ENCODE data around the gene HMGB2.

HMGB2 gene

DNA sequence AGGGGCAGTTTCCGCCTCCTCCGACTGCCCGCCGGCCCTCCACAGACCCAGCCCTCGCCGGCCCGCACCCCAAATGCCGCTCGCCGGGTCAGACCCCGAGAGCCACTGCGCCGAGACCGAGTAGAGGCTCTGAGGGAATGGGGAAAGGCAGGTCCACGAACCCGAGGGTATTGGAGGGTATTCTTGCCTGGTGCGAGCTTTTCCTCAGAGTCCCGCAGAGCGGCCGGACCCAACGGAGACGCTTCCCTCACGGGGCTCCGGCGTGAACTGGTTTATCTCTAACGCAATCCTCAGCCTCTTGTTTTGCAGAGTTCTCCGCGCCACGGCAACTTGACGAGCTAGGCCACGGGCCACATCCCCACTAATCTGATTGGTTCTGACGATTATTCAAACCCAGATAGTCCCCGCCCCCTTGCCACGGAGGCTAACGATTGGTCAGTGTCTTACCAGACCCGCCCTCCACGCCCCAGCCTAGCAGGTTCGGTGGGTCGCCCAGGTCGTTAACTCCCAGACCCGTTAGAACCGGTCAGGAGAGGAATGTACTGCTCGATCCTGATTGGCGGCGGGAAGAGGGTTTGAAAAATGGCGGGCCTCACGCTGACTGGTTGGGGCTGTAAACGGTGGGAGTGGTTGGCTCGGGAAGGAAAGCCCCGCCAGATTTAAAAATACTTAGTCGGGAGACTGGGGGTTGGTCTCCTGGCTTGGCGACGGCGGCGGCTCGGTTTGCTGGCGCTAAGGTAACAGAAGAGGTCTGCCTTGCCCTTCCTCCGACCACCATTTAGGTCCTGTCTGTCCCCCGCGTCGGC is at the start of gene HMGB2:
TSS of gene HMGB2 (minus strand) at position 274 of the 806 bp plus-strand sequence. CDS start 709 bp downstream, outside the sequence.
- peak; percentile 95 for DNase-seq (ENCODE audit: low read depth)

DNA sequence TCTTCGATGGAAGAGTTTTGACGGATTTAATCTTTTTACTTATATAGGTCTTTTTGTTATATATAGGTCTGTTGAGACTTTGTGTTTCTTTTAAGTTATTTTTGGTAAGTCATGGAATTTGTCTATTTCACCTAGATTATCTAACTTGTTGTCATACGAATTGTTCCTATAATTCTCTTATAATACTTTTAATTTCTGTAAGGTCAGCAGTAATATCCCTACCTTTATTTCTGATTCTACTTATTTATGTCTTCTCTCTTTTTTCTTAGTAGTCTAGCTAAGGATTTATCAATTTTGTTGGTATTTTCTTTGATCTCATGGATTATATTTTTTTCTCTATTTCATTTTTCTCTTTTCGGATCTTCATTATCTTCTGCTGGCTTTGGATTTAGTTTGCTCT is 48.2 kb upstream of the HMGB2 start:
- no peak for DNase-seq (ENCODE audit: low read depth)

DNA sequence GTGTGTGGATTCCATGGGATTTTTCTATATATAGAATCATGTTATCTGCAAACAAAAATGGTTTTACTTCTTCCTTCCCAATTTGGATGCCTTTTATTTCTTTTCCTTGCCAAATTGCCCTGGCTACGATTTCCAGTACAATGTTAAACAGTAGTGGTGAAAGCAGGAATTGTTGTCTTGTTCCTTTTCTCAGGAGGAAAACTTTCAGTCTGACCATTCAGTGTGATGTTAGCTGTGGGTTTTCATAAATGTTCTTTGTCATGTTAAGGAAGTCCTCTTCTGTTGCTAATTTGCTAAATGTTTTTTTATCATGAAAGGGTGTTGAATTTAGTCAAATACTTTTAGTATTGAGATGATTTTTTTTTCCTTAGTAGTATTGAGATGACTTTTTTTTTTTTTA is 47.5 kb upstream of the HMGB2 start:
- no peak for DNase-seq (ENCODE audit: low read depth)

DNA sequence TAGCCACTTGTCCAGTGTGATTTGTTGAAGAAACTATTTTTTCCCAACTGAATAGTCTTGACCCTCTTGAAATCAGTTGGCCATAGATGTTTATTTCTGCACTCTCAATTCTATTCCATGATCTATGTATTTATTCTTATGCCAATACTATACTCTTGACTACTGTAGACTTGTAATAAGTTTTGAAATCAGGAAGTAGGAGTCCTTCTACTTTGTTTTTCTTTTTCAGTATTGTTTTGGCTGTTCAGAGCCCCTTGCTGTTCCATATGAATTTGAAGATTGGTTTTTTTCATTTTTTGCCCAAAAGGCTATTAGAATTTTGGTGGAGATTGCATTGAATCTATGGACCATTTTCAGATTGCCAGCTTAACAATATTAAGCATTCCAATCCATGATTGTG is 46.8 kb upstream of the HMGB2 start:
- DNase-seq (ENCODE audit: low read depth) = no peak

DNA sequence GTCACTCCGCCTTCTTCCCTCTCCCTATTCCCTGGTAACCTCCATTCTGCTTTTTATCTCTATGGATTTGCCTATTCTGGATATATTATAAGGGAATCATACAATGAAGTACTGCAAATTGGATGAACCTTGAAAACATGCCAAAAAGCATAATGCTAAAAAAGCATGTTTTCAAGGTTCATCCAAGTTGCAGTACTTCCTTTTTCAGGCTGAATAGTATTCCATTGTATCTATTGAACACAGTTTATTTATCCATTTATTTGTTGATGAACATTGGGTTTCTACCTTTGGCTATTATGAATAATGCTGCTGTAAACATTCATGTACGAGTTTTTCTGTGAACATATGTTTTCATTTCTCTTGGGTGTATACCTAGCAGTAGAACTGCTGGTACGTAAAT is 45.8 kb upstream of the HMGB2 start:
- DNase-seq (ENCODE audit: low read depth) = no peak

DNA sequence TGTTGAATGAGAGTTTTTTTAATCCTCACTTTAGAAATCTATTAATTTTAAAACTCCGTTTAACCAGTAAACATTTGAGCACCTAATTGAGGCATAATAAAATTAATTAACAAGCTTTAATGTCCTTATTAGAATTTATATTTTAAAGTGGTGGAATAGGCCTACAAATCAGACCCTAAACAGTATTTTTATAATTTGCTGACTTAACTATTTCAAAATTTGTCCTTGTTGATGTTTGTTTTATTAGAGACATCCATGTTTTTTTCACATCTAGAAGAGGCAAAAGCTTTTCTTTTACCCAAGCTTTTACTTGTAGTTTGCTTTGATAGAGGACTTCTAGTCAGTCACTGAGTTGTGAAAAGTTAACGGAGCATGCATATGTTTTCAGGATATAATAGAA is 40.4 kb upstream of the HMGB2 start:
- no peak for DNase-seq (ENCODE audit: low read depth)

DNA sequence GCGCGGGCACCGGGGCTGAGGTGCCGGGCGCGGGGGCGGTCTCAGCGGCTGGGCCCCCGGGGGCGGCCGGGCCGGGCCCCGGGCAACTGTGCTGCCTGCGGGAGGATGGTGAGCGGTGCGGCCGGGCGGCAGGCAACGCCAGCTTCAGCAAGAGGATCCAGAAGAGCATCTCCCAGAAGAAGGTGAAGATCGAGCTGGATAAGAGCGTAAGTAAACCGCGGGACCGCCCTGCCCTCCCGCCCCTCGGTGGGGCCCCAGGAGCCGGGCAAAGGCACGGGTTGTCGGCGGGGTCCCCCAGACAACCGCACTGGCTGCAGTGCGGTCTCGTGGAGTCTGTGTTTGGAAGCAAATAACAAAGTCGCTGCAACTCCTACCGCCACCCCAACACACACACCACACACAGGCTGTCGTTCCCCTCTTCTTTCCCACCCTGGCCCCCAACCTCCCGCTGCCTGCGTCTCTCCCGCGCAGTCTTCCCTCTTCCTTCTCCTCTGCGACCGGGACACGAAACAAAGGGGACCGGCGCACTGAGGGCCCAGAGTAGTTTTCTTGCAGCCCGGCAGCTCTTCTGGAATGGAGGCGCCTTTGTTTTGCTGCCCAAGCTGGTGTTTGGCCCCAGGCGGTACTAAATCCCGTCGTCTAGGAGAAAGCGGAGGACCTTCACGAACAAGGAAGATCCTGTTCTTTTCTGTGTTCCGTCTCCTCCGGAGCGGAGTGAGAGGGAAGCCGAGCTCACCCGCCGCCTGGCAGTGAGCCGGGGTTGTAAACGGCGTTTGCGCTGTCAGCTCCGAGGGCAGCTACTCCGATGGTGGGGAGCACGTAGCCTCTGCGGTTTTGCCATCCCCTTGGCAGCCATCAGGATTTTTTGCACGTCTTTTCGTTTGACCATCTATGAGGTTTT is 37.4 kb upstream of the HMGB2 start:
- peak; percentile 38 for DNase-seq (ENCODE audit: low read depth)

DNA sequence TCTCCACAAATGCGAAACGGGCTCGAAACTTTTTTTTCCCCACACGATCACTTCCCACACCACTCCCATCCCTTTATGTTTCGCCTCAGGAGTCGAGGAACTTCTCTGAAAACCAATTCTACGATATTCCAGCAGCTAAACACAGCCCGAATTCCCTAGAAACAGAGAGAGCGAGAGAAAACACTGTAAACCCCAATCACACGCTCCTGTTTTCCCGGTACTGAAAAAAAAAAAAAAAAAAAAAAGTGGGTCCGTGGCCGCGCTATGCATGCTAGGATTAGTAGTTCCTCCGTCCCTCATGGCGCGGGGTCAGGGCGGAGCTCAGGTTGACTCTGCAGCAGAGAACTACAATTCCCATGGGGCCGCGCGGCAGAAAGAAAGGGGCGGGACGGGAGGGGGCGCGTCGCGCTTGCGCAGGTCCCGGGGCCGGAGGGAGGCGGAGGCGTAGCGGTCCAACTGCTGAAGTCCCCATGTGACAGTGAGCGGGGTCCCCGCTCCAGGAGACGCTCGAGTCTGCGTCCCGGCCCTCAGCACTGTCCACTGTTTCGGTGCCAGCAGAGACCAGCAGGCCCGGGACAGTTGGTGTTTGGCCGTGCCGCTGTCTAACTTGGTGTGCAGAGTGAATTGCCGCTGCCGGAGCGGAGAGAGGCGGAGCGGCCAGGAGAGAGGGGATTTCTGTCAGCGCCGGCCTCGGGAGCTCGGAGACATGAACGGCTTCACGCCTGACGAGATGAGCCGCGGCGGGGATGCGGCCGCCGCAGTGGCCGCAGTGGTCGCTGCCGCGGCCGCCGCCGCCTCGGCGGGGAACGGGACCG is 36.5 kb upstream of the HMGB2 start, which contains the start of gene SAP30:
TSS of gene SAP30 (plus strand) at position 478 of the 815 bp plus-strand sequence. CDS start at position 707, 229 bp downstream.
- DNase-seq (ENCODE audit: low read depth) = peak; percentile 83

DNA sequence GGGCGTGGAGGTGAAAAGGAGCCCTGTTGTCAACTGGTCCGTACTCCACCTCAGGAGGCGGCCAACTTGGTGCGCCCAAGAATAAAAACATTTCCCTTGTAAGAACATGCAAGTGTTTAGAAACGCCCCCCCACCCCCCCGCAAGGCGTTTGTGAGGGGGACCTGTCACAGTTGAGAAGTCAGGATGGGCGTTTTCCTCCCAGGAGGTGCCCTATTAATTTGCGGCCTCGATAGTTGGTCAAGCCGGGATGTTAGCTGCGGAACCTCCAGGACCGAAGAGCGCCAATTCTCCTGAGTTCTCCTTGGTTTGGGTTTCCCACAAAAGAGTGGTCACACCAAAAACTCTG is 35.9 kb upstream of the HMGB2 start:
- DNase-seq (ENCODE audit: low read depth) = no peak

DNA sequence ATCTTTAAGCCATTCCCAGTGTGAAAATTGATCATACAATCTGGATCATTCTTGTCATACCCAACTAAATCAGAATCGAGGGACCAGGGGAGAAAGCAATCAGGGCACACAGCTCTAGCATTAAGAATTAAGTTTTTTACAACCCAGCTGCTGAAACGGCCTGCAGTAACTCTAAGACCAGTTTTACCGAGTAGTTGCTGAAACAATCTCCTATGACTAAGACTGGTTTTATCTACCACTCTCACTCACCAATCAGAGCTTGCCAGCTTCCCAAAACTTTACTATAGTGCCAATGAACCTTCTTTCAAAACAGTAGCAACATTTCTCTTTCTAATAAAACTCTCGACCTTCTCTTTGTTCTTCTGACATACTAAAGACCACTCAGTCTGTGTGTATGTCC is 33.8 kb upstream of the HMGB2 start:
- DNase-seq (ENCODE audit: low read depth) = no peak

DNA sequence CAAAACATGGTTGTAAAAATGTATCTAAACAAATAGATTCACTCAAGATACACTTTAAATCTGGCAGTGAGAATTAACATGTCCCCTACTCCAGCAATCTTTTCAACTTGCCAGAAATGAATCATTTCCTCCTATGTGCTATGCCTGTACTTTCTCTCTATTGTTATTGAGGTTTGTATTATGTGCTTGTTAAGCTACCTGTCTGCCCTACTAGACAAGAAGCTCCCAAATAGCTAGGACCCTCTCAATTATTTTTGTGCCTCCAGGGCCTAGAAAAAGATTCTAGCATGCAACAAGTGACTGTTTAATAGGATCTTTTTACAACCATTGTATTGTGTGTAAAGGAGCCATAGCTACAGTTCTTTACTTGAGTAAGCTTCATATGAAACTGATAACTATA is 33.1 kb upstream of the HMGB2 start:
- no peak for DNase-seq (ENCODE audit: low read depth)

DNA sequence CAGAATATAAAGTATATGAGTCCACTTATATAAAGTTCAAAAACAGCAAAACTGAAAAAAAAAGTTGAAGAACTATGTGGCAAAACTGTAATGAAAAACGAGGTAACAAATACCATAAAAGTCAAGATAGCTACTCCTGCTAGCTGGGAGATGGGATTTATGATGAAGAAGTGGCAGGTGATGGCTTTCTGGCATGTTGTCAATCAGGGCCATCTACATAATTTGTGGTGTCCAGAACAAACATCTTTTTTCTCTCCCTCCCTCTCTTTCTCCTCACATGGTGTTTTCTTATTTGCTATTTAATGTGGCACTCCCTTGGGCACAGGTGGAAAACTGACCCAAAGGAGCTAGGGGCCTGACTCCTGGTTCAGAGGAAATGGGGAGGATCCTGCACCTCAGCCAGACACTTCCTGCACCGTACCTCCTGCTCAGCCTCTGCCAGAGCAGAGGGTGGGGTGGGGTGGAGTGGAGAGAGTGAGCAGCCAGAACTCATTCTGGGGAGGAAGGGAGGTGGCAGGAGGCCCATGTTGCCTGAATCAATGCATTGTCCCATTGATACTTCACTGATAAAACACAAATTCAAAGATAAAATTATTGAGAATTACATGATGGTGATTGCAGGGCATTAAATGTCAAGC is 31.3 kb upstream of the HMGB2 start:
- DNase-seq (ENCODE audit: low read depth) = no peak

DNA sequence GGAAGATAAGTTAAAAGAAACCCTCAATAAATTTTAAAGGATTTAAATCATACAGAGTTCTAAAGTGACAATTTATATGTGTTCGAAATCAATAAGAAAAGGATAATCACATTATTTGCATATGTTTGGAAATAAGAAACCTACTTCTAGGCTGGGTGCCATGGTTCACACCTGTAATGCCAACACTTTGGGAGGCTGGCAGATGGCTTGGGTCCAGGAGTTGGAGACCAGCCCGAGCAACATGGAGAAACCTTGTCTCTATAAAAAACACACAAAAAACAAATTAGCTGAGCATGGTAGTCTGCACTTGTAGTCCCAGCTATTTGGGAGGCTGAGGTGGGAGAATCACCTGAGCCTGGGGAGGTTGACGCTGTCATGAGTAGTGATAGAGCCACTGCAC is 28.5 kb upstream of the HMGB2 start:
- no peak for DNase-seq (ENCODE audit: low read depth)

DNA sequence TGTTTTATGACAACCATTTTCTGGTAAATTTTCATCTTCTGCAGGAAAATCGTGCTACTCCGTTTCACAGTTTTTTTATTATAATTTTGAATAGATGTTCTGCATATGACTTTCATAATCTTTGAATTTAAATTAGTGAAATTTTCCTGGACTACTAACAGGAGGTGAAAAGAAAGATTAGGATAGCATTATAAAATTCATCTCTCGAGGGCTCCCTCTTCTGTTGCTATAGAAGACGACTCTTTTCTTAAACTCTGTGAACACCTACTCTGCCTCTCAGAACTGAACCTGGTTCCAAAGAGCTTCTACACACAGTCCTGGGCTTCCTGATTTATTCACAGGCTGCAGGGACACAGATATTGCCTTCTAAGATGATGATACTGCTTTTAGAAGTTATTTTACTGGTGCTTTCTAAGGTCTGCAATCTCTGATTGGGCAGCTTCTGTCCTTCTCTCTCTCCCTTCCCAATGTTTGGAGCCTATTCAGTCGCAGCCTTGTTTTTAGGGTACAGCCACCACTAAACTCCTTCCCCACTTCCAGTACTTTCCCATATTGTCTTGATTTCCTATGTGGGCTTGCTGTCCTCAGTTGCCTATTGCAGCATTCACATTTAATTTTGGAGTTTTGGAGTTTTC is 26.5 kb upstream of the HMGB2 start:
- DNase-seq (ENCODE audit: low read depth) = no peak

DNA sequence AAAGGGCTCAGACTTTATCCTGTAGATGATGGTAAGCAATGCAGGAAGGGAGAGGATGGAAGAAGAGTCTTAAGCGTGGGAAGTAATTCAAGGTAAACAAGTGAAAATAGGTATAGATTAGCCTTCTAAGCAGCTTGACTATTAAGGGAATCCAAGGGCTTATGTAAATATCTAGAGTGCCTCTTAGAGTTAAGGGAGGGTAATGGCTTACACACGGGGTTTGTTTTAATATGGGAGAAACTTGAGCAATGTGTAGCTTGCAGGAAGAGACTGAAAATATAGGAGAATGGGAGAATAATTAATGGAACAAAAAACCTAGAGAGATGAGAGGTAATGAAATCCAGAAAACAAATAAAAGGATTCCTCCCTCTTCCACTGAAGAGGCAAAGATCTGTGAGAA is 23.8 kb upstream of the HMGB2 start:
- no peak for DNase-seq (ENCODE audit: low read depth)

DNA sequence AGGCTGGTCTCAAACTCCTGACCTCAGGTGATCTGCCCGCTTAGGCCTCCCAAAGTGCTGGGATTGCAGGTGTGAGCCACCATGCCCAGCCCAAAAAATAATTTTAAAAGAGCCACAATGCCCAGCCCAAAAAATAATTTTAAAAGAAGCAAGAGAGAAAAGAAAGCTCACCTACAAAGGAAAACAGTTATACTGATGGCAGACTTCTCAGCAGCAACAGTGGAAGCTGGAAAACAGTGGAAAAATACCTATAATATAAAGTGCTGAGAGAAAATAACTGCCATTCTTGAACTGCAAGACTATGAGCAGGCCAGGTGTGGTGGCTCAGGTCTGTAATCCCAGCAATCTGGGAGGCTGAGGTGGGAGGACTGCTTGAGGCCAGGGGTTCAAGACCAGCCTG is 13.3 kb upstream of the HMGB2 start:
- no peak for DNase-seq (ENCODE audit: low read depth)

DNA sequence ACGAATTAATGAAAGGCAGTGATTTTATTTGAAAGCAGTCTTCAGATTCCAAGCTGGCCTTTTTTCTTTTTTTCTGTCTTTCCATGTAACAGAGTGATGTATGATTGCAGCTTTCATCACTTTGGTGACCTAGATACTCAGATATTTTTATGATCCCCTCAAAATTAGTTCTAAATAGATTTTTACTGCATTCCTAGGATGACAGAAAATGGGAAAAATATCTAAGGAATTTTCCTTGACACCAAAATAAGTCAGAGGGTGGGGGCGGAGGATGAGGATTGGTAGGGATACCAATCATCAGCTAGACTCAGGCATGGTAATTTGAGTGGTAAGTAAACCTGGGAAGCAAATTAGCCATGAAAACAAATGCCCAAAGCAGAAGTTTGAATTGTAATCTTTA is 11.9 kb upstream of the HMGB2 start:
- peak; percentile 70 for DNase-seq (ENCODE audit: low read depth)

DNA sequence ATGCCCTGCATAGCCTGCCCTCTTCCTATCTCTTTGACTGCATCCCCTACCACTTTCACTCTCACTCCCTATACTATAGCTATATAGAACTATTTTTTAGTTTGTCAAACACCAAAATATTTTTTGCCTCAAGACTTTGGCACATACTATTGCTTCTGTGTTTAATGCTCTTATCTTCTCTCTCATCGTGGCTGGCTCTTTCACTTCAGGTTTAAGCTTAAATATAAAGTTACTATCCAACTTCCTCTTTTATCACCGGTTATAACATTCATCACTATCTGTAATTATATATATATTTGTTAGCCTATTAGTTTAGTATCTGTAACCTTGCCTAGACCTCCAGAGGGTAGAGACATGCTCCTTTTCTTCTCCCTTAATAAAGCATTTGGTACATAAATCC is 11.5 kb upstream of the HMGB2 start:
- no peak for DNase-seq (ENCODE audit: low read depth)

DNA sequence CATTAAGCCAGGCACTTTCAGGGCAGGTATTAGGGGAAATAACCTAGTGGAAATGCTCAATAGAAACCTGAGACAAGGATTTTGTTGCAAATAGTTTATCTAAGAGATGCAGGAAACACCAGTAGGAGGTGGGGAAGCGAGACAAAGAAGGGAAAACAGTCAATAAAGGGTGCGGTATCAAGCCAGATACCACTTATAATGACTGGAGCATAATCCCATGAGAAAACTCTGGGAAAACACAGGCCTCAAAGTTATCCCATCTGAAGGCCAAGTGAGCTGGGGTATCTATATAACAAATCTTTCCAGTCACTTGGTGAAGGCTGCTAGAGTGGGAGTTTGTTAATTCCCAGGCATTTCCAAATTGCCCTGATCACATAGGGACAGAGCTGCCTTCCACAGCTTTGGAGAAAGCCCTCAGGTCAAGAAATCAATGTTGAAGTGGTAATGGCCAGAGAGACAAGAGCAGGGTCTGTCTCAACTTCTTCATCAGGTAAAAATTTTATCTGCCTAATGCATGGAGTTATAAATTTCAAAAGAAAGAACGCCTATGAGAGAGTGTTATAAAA is 9.8 kb upstream of the HMGB2 start:
- no peak for DNase-seq (ENCODE audit: low read depth)

DNA sequence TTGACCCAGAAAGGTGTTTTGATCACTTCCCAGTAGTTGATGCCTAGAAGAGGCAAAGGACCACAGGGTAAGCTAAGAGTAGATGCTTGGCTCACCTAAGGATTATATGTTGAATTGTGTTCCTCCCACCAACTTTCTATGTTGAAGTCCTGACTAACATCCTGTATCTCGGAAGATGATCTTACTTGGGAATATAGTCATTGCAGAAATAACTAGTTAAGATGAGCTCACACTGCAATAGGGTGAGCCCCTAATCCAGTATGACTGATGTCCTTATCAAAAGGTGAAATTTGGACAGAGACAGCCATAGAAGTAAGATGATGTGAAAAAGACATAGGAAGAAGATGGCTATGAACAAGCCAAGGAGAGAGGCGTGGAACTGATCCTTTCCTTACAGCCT is 3.3 kb upstream of the HMGB2 start:
- DNase-seq (ENCODE audit: low read depth) = no peak

Measured in HS-27A (cell line).